CD4-positive, alpha-beta T cell treated with Interleukin-12 subunit alpha and Interleukin-12 subunit beta, for 1 hour (primary cell): ENCODE measurements around the gene EID2B.
A peak's percentile ranks its signal among the peaks of the same experiment; 100 is the strongest.

Experiments used
- DNase-seq: peaks from one replicate; pipeline ENCODE4 v3.0.0-alpha.2; 2020

The EID2B gene

GRCh38 chr19:39532233-39533002 lies at the start of gene EID2B:
Gene EID2B, minus strand, starts transcription at chr19:39532852. Its CDS starts 50 bp downstream, at chr19:39532802.
- DNase-seq, result peak; percentile 96

GRCh38 chr19:39582442-39582841 lies 49.8 kb upstream of the EID2B start:
- DNase-seq, result no peak

GRCh38 chr19:39568604-39569003 lies 36.0 kb upstream of the EID2B start:
- no peak for DNase-seq

GRCh38 chr19:39566064-39566463 lies 33.4 kb upstream of the EID2B start:
- no peak for DNase-seq

- DNase-seq, result no peak
Observed at GRCh38 chr19:39563408-39563807, 30.8 kb upstream of the EID2B start.

- peak; percentile 31 for DNase-seq
Observed at GRCh38 chr19:39558624-39559117, 26.0 kb upstream of the EID2B start.

- DNase-seq, result peak; percentile 36
Observed at GRCh38 chr19:39557811-39558623, 25.4 kb upstream of the EID2B start.

- no peak for DNase-seq
Observed at GRCh38 chr19:39555883-39556282, 23.2 kb upstream of the EID2B start.

- no peak for DNase-seq
Observed at GRCh38 chr19:39554701-39555311, 22.2 kb upstream of the EID2B start.

- DNase-seq, result no peak
Observed at GRCh38 chr19:39553082-39553652, 20.5 kb upstream of the EID2B start.

GRCh38 chr19:39550197-39550596 lies 17.5 kb upstream of the EID2B start:
- no peak for DNase-seq

- no peak for DNase-seq
Observed at GRCh38 chr19:39546599-39546998, 13.9 kb upstream of the EID2B start.

- DNase-seq, result peak; percentile 38
Observed at GRCh38 chr19:39544911-39545310, 12.3 kb upstream of the EID2B start.

GRCh38 chr19:39544226-39544903 lies 11.7 kb upstream of the EID2B start:
- no peak for DNase-seq

GRCh38 chr19:39543477-39543857 lies 10.8 kb upstream of the EID2B start:
- no peak for DNase-seq

GRCh38 chr19:39542206-39542605 lies 9.6 kb upstream of the EID2B start:
- no peak for DNase-seq

GRCh38 chr19:39540333-39540673 lies 7.7 kb upstream of the EID2B start:
- no peak for DNase-seq

- DNase-seq, result peak; percentile 95
Observed at GRCh38 chr19:39539518-39540332, 7.1 kb upstream of the EID2B start, which contains the start of gene EID2. Gene EID2, minus strand, starts transcription at chr19:39540161. Its CDS starts 82 bp downstream, at chr19:39540079.

GRCh38 chr19:39539165-39539517 lies 6.5 kb upstream of the EID2B start:
- DNase-seq, result no peak

GRCh38 chr19:39533791-39534190 lies 1.1 kb upstream of the EID2B start:
- no peak for DNase-seq

- no peak for DNase-seq
Observed at GRCh38 chr19:39533003-39533512, 406 bp upstream of the EID2B start.

GRCh38 chr19:39531834-39532232 lies 819 bp downstream of the EID2B start:
- no peak for DNase-seq
